Neural progenitor cell (in vitro differentiated cells): ENCODE measurements around the gene FBXO17. TPM values are rescaled to one million over a fixed set of nuclear protein-coding genes. Genes with fewer than 3 reads are reported as not detected.

Experiments
- DNase-seq: peaks from one replicate; pipeline ENCODE4 v3.0.0-alpha.2; 2016; ENCODE audit warnings: low spot score
- H2AFZ ChIP-seq: fragments of 200-600 bp; sonication (generic); replicated peaks from 2 replicates; pipeline ENCODE4 v1.6.1; 2016; ENCODE audit warnings: antibody characterized with exemption
- H3F3A ChIP-seq: fragments of 200-600 bp; sonication (generic); 2 replicates; pipeline ENCODE4 v1.6.1; 2016; ENCODE audit warnings: antibody characterized with exemption, low read depth
- H3K27ac ChIP-seq: fragments of 200-600 bp; sonication (generic); 2 replicates; pipeline ENCODE4 v1.5.1; 2016; ENCODE audit warnings: mild to moderate bottlenecking
- H3K27me3 ChIP-seq: fragments of 200-600 bp; sonication (generic); 2 replicates; pipeline ENCODE4 v1.6.1; 2016; ENCODE audit warnings: mild to moderate bottlenecking, moderate library complexity
- H3K36me3 ChIP-seq: fragments of 200-600 bp; sonication (generic); 2 replicates; pipeline ENCODE4 v1.5.1; 2016
- H3K4me1 ChIP-seq: fragments of 200-600 bp; sonication (generic); 2 replicates; pipeline ENCODE4 v1.6.1; 2016; ENCODE audit warnings: mixed run types
- H3K4me2 ChIP-seq: fragments of 200-600 bp; sonication (generic); 2 replicates; pipeline ENCODE4 v1.6.1; 2016
- H3K4me3 ChIP-seq: fragments of 200-600 bp; sonication (generic); 2 replicates; pipeline ENCODE4 v1.5.1; 2016
- H3K79me2 ChIP-seq: fragments of 200-600 bp; sonication (generic); 2 replicates; pipeline ENCODE4 v1.6.1; 2016; ENCODE audit warnings: low read depth
- H3K9ac ChIP-seq: fragments of 200-600 bp; sonication (generic); 2 replicates; pipeline ENCODE4 v1.6.1; 2016
- H3K9me3 ChIP-seq: fragments of 200-600 bp; sonication (generic); 2 replicates; pipeline ENCODE4 v1.5.1; 2016; ENCODE audit warnings: low read depth
- H4K20me1 ChIP-seq: fragments of 200-600 bp; sonication (generic); 2 replicates; pipeline ENCODE4 v1.6.1; 2016; ENCODE audit warnings: low read depth
- H3K27ac Mint-ChIP-seq: 3 replicates; pipeline ENCODE4 v1.8.0; 2021; ENCODE audit warnings: mixed read lengths
- H3K27me3 Mint-ChIP-seq: 2 replicates; pipeline ENCODE4 v1.8.0; 2022; ENCODE audit warnings: low read depth, mild to moderate bottlenecking, inconsistent platforms, moderate library complexity, mixed read lengths; ENCODE audit not compliant: insufficient read depth
- H3K36me3 Mint-ChIP-seq: 3 replicates; pipeline ENCODE4 v1.8.0; 2021; ENCODE audit warnings: mixed read lengths
- H3K4me1 Mint-ChIP-seq: 3 replicates; pipeline ENCODE4 v1.8.0; 2021; ENCODE audit warnings: mixed read lengths
- H3K4me3 Mint-ChIP-seq: 3 replicates; pipeline ENCODE4 v1.8.0; 2021; ENCODE audit warnings: mild to moderate bottlenecking, moderate library complexity, mixed read lengths
- H3K9me3 Mint-ChIP-seq: 3 replicates; pipeline ENCODE4 v1.8.0; 2020; ENCODE audit warnings: mixed read lengths
- EZH2 ChIP-seq: fragments of 200-600 bp; sonication (generic); IDR thresholded peaks from 2 replicates; pipeline ENCODE4 v1.6.1; 2017; ENCODE audit warnings: antibody characterized with exemption, mild to moderate bottlenecking, moderate library complexity
- EZH2phosphoT487 ChIP-seq: fragments of 200-600 bp; sonication (generic); IDR thresholded peaks from 2 replicates; pipeline ENCODE4 v1.6.1; 2017; ENCODE audit warnings: antibody characterized with exemption
- total RNA-seq: library from RNA; depleted of rRNA; stranded (reverse); fragments of >200 nt; gene quantifications from 2 replicates; pipeline ENCODE4 v1.2.3, GENCODE V29; 2015; ENCODE audit warnings: low replicate concordance
- TF ChIP-seq, protein P1 (sequence below): fragments of 200-600 bp; sonication (generic); IDR thresholded peaks from 2 replicates; pipeline ENCODE4 v1.5.1; 2017; ENCODE audit warnings: antibody characterized with exemption, mild to moderate bottlenecking

Gene FBXO17
- total RNA-seq, 1 donor from 2014 or later = 8.3 TPM

- Mint-ChIP-seq H3K4me3 (no peak overlapping the region), H3K27ac (no peak overlapping the region), H3K9me3 (no peaks in the 10 kb centered on the region), H3K36me3 (peaks cover 9% of the 10 kb centered on the region), H3K4me1 (peaks cover 3% of the 10 kb centered on the region), H3K27me3 (peaks cover 3% of the 10 kb centered on the region)
- Histone ChIP-seq H3K27ac (no peak overlapping the region), H3K9ac (no peak overlapping the region), H4K20me1 (no peaks in the 10 kb centered on the region), H3F3A (peaks cover 4% of the 10 kb centered on the region), H3K4me2 (no peak overlapping the region), H3K27me3 (no peaks in the 10 kb centered on the region), H3K4me1 (peaks cover 7% of the 10 kb centered on the region), H3K4me3 (no peak overlapping the region), H2AFZ (no peak overlapping the region), H3K9me3 (no peaks in the 10 kb centered on the region), H3K36me3 (no peaks in the 10 kb centered on the region), H3K79me2 (peaks cover 16% of the 10 kb centered on the region)
- DNase-seq = no peak
- TF ChIP-seq EZH2phosphoT487 = no peak
- TF ChIP-seq, protein P1, sequence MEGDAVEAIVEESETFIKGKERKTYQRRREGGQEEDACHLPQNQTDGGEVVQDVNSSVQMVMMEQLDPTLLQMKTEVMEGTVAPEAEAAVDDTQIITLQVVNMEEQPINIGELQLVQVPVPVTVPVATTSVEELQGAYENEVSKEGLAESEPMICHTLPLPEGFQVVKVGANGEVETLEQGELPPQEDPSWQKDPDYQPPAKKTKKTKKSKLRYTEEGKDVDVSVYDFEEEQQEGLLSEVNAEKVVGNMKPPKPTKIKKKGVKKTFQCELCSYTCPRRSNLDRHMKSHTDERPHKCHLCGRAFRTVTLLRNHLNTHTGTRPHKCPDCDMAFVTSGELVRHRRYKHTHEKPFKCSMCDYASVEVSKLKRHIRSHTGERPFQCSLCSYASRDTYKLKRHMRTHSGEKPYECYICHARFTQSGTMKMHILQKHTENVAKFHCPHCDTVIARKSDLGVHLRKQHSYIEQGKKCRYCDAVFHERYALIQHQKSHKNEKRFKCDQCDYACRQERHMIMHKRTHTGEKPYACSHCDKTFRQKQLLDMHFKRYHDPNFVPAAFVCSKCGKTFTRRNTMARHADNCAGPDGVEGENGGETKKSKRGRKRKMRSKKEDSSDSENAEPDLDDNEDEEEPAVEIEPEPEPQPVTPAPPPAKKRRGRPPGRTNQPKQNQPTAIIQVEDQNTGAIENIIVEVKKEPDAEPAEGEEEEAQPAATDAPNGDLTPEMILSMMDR = no peak
- TF ChIP-seq EZH2 = no peak
These were observed 70.7 kb downstream of the FBXO17 start for GRCh38 chr19:38904581-38905539.

DNA sequence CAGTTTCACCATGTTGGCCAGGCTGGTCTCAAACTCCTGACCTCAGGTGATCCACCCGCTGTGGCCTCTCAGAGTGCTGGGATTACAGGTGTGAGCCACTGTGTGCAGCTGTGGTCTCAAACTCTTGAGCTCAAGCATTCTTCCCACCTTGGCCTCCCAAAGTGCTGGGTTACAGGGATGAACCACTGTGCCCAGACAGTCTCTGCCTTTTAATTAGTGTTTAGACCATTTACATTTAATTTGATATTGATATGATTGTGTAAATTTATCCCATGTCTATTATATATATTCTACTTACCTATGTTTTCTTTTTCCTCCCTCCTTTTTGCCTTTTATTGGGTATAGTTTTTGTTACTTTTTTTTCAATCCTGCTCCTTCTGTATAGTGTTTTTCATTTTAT is 73.9 kb downstream of the FBXO17 start:
- no peaks in the 10 kb centered on the region for H3K36me3 ChIP-seq
- Mint-ChIP-seq H3K27me3 (peaks cover 7% of the 10 kb centered on the region), H3K36me3 (peaks cover 3% of the 10 kb centered on the region), H3K27ac (no peak overlapping the region), H3K9me3 (no peaks in the 10 kb centered on the region), H3K4me3 (peak overlapping the region; percentile 36), H3K4me1 (peaks cover 11% of the 10 kb centered on the region)
- H3K9ac ChIP-seq = no peak overlapping the region
- H3K27ac ChIP-seq = no peak overlapping the region
- DNase-seq = no peak
- no peak overlapping the region for H3K4me3 ChIP-seq
- H2AFZ ChIP-seq = no peak overlapping the region
- no peak overlapping the region for H3K4me2 ChIP-seq
- peaks cover 11% of the 10 kb centered on the region for H3K4me1 ChIP-seq
- H3K9me3 ChIP-seq = no peaks in the 10 kb centered on the region
- no peaks in the 10 kb centered on the region for H4K20me1 ChIP-seq
- peaks cover 11% of the 10 kb centered on the region for H3F3A ChIP-seq
- TF ChIP-seq, protein P1 = no peak
- TF ChIP-seq EZH2phosphoT487 = no peak
- TF ChIP-seq EZH2 = no peak
- peaks cover 11% of the 10 kb centered on the region for H3K27me3 ChIP-seq
- peaks cover 16% of the 10 kb centered on the region for H3K79me2 ChIP-seq

DNA sequence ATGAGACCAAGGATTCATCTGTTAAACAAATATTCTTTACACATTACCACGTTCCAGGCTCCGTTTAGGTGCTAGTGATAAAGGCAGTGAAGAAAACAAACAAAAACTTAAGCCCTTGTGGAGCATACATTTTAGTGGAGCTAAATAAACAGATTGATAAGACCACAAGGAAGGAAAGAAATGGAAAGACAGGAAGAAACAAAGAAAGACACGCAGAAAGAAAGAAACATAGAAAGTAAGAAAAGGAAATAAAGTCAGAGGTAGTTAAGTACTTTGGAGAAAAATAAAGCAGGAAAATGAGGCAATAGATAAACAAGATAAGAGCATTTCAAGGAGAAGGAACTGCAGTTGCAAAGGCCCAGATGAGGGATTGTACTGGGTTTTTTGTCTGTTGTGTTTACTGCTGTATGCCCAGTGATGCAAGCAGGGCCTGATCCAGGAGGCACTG is 74.8 kb downstream of the FBXO17 start:
- Histone ChIP-seq H3F3A (peaks cover 11% of the 10 kb centered on the region), H3K79me2 (peaks cover 16% of the 10 kb centered on the region), H3K36me3 (no peaks in the 10 kb centered on the region), H3K4me3 (peak overlapping the region; percentile 60), H2AFZ (peak overlapping the region; percentile 47), H3K4me2 (peak overlapping the region; percentile 81), H3K9ac (peak overlapping the region; percentile 28), H3K27ac (no peak overlapping the region), H3K9me3 (no peaks in the 10 kb centered on the region), H3K27me3 (peaks cover 11% of the 10 kb centered on the region), H4K20me1 (no peaks in the 10 kb centered on the region), H3K4me1 (peaks cover 11% of the 10 kb centered on the region)
- TF ChIP-seq EZH2 = no peak
- TF ChIP-seq EZH2phosphoT487 = no peak
- TF ChIP-seq, protein P1 = no peak
- H3K4me1 Mint-ChIP-seq = peaks cover 11% of the 10 kb centered on the region
- no peak for DNase-seq
- no peaks in the 10 kb centered on the region for H3K9me3 Mint-ChIP-seq
- H3K4me3 Mint-ChIP-seq = peak overlapping the region; percentile 88
- H3K36me3 Mint-ChIP-seq = peaks cover 3% of the 10 kb centered on the region
- peaks cover 7% of the 10 kb centered on the region for H3K27me3 Mint-ChIP-seq
- H3K27ac Mint-ChIP-seq = peak overlapping the region; percentile 1
